CD14-positive monocyte (primary cell): Measurements from ENCODE around the gene FMNL3. TPM values are rescaled to one million over a fixed set of nuclear protein-coding genes. Genes with fewer than 3 reads are reported as not detected.

Experiments used
- DNase-seq, 3 donors: peaks; one replicate each; pipeline ENCODE4 v3.0.0-alpha.2; 2011 to 2022
- H2AFZ ChIP-seq: 2 replicates; pipeline ENCODE4 v1.6.0; 2012; ENCODE audit warnings: mild to moderate bottlenecking, low read depth, low read length, inconsistent platforms; ENCODE audit not compliant: insufficient read depth, poor library complexity, severe bottlenecking
- H3K27ac ChIP-seq, 2 donors: 1 replicate in 1 of 2; 2 replicates in 1 of 2; pipeline ENCODE4 v1.5.1; 2012 to 2013; ENCODE audit warnings: low read length in 2 of 2, control low read depth in 1 of 2, inconsistent platforms in 1 of 2, low read depth in 1 of 2, mild to moderate bottlenecking in 1 of 2
- H3K27me3 ChIP-seq, 2 donors: one replicate each; pipeline versions ENCODE4 v1.6.0 to v1.6.1; 2011 to 2013; ENCODE audit warnings: low read length in 2 of 2; ENCODE audit not compliant: control insufficient read depth in 2 of 2, insufficient read depth in 2 of 2
- H3K36me3 ChIP-seq, 2 donors: replicated peaks in 1 of 2; 1 replicate in 1 of 2; 2 replicates in 1 of 2; pipeline versions ENCODE4 v1.5.1 to v1.6.1; 2012 to 2013; ENCODE audit warnings: low read length in 2 of 2, control low read depth in 1 of 2, inconsistent platforms in 1 of 2, mild to moderate bottlenecking in 1 of 2; ENCODE audit not compliant: insufficient read depth in 2 of 2, control insufficient read depth in 1 of 2
- H3K4me1 ChIP-seq, 2 donors: 1 replicate in 1 of 2; 2 replicates in 1 of 2; pipeline versions ENCODE4 v1.5.1 to v1.6.1; 2012 to 2013; ENCODE audit warnings: low read length in 2 of 2, control low read depth in 1 of 2, inconsistent platforms in 1 of 2, mild to moderate bottlenecking in 1 of 2, moderate library complexity in 1 of 2; ENCODE audit not compliant: insufficient read depth in 2 of 2, control insufficient read depth in 1 of 2
- H3K4me2 ChIP-seq: replicated peaks from 2 replicates; pipeline ENCODE3; 2012; ENCODE audit warnings: low read length, moderate library complexity, mild to moderate bottlenecking; ENCODE audit not compliant: poor library complexity, severe bottlenecking; ENCODE audit errors: extremely low read depth
- H3K4me3 ChIP-seq, 3 experiments: fragments of 200-600 bp in 1 of 3; sonication (generic) in 1 of 3; replicated peaks in 1 of 3; 1 replicate in 2 of 3; 2 replicates in 1 of 3; pipeline ENCODE4 v1.5.1; 2011 to 2013; ENCODE audit warnings: low read length in 3 of 3, mild to moderate bottlenecking in 3 of 3, control low read depth in 2 of 3, low read depth in 2 of 3, inconsistent platforms in 1 of 3, moderate library complexity in 1 of 3
- H3K79me2 ChIP-seq: 2 replicates; pipeline ENCODE4 v1.6.0; 2012; ENCODE audit warnings: mild to moderate bottlenecking, control low read depth, inconsistent platforms, low read length, moderate library complexity; ENCODE audit not compliant: insufficient read depth
- H3K9ac ChIP-seq: 2 replicates; pipeline ENCODE4 v1.6.0; 2017; ENCODE audit warnings: low read length, mild to moderate bottlenecking; ENCODE audit not compliant: insufficient read depth, poor library complexity, severe bottlenecking
- H3K9me3 ChIP-seq, 2 donors: replicated peaks in 1 of 2; 1 replicate in 1 of 2; 2 replicates in 1 of 2; pipeline versions ENCODE4 v1.5.1 to v1.6.1; 2012 to 2013; ENCODE audit warnings: low read length in 2 of 2, control low read depth in 1 of 2; ENCODE audit not compliant: control insufficient read depth in 1 of 2, insufficient read depth in 1 of 2
- H4K20me1 ChIP-seq: 2 replicates; pipeline ENCODE4 v1.6.0; 2012; ENCODE audit warnings: mild to moderate bottlenecking, low read length, control low read depth, moderate library complexity; ENCODE audit not compliant: insufficient read depth
- H3K27ac Mint-ChIP-seq, 7 donors: one replicate each; pipeline ENCODE4 v1.8.0; 2020; ENCODE audit warnings: mild to moderate bottlenecking in 7 of 7, mixed read lengths in 7 of 7, moderate library complexity in 6 of 7, inconsistent platforms in 2 of 7
- H3K27me3 Mint-ChIP-seq, 3 donors: one replicate each; pipeline ENCODE4 v1.8.0; 2021 to 2022; ENCODE audit warnings: low read depth in 3 of 3, mild to moderate bottlenecking in 3 of 3, mixed read lengths in 3 of 3, moderate library complexity in 3 of 3, inconsistent platforms in 1 of 3
- H3K36me3 Mint-ChIP-seq, 2 donors: one replicate each; pipeline ENCODE4 v1.8.0; 2020; ENCODE audit warnings: mixed read lengths in 2 of 2, inconsistent platforms in 1 of 2, mild to moderate bottlenecking in 1 of 2
- H3K4me1 Mint-ChIP-seq: one replicate; pipeline ENCODE4 v1.8.0; 2020; ENCODE audit warnings: mild to moderate bottlenecking, mixed read lengths
- H3K4me3 Mint-ChIP-seq, 2 donors: one replicate each; pipeline ENCODE4 v1.8.0; 2020; ENCODE audit warnings: mild to moderate bottlenecking in 2 of 2, mixed read lengths in 2 of 2, moderate library complexity in 1 of 2
- H3K9me3 Mint-ChIP-seq, 7 donors: one replicate each; pipeline ENCODE4 v1.8.0; 2020 to 2022; ENCODE audit warnings: mixed read lengths in 7 of 7, mild to moderate bottlenecking in 6 of 7, moderate library complexity in 6 of 7, inconsistent platforms in 2 of 7
- CTCF ChIP-seq: fragments of 200-600 bp; IDR thresholded peaks from one replicate; pipeline ENCODE4 v1.8.0; 2022; ENCODE audit warnings: antibody characterized with exemption, mild to moderate bottlenecking
- WGBS: methylation state at CpG from one replicate; pipeline ENCODE4 v1.1.5; 2013; ENCODE audit warnings: missing lambda C conversion rate; ENCODE audit not compliant: insufficient coverage; 5-methylcytosine and 5-hydroxymethylcytosine counted together
- intact Hi-C, 2 donors: fragments of 100-400 bp; cut with micrococcal nuclease; formaldehyde crosslinking; loops; one replicate each; pipeline versions ENCODE4 v1.15.0 to v1.15.1; 2023
- polyA plus RNA-seq, 3 donors: library from polyadenylated mRNA; depleted of rRNA in 1 of 3; unstranded in 2 of 3; stranded (reverse) in 1 of 3; fragments of 300-500 nt in 2 of 3; fragments of >200 nt in 1 of 3; fragmentation: Illumina TruSeq in 2 of 3; gene quantifications; 1 replicate in 2 of 3; 2 replicates in 1 of 3; pipeline ENCODE4 v1.2.3, GENCODE V29; 2012 to 2021

Gene FMNL3
- polyA plus RNA-seq, 3 donors = 1.5 to 5.4 (median 1.7) TPM

GRCh38 chr12:49689785-49690184, 17.4 kb downstream of the FMNL3 start:
- Mint-ChIP-seq H3K4me1 (peaks cover 10% of the 10 kb centered on the region), H3K9me3 (no peaks in the 10 kb centered on the region), H3K4me3 (no peak overlapping the region), H3K27ac (no peak overlapping the region), H3K27me3 (peaks cover 1 to 4% (median 4%) of the 10 kb centered on the region in 3 donors), H3K36me3 (peaks cover 0 to 1% of the 10 kb centered on the region in 2 donors)
- H2AFZ ChIP-seq = no peak overlapping the region
- H3K4me1 ChIP-seq = peaks cover 5 to 6% of the 10 kb centered on the region in 2 donors
- no peak overlapping the region for H3K9ac ChIP-seq
- no peak overlapping the region for H3K27ac ChIP-seq
- intact Hi-C loops = no loop called here
- H3K27me3 ChIP-seq = no peaks in the 10 kb centered on the region
- no peaks in the 10 kb centered on the region for H3K79me2 ChIP-seq
- H4K20me1 ChIP-seq = no peaks in the 10 kb centered on the region
- no peak for TF ChIP-seq CTCF
- DNase-seq = no peak
- H3K36me3 ChIP-seq = no peaks in the 10 kb centered on the region
- no peaks in the 10 kb centered on the region for H3K9me3 ChIP-seq
- no peak overlapping the region for H3K4me2 ChIP-seq
- no peak overlapping the region for H3K4me3 ChIP-seq

GRCh38 chr12:49689237-49689636, 18.0 kb downstream of the FMNL3 start:
- Histone ChIP-seq H3K9ac (no peak overlapping the region), H2AFZ (no peak overlapping the region), H3K79me2 (no peaks in the 10 kb centered on the region), H3K36me3 (no peaks in the 10 kb centered on the region), H3K9me3 (no peaks in the 10 kb centered on the region), H3K4me2 (no peak overlapping the region), H3K27ac (no peak overlapping the region), H4K20me1 (no peaks in the 10 kb centered on the region), H3K4me1 (peaks cover 5 to 6% of the 10 kb centered on the region in 2 donors), H3K4me3 (no peak overlapping the region), H3K27me3 (no peaks in the 10 kb centered on the region)
- intact Hi-C loops = no loop called here
- DNase-seq = no peak
- Mint-ChIP-seq H3K9me3 (no peaks in the 10 kb centered on the region), H3K4me1 (peaks cover 10% of the 10 kb centered on the region), H3K27me3 (peaks cover 1 to 4% (median 4%) of the 10 kb centered on the region in 3 donors), H3K36me3 (peaks cover 0 to 1% of the 10 kb centered on the region in 2 donors), H3K27ac (peak overlapping the region in 1 of 7 donors; percentile 49), H3K4me3 (no peak overlapping the region)
- no peak for TF ChIP-seq CTCF
- WGBS = 100% methylated on average over 2 of the region's 2 CpGs
